GM12872 (cell line): ENCODE results near the gene ZFAND4.

Experiments
- CTCF ChIP-seq: IDR thresholded peaks from 3 replicates; pipeline ENCODE4 v1.5.1; 2011; ENCODE audit warnings: low read depth, mild to moderate bottlenecking, low read length, moderate library complexity; ENCODE audit not compliant: insufficient read depth

ZFAND4 gene

GRCh38 chr10:45653454-45653853 is 19.1 kb downstream of the ZFAND4 start:
- TF ChIP-seq CTCF = no peak

GRCh38 chr10:45652511-45652910 is 20.1 kb downstream of the ZFAND4 start:
- TF ChIP-seq CTCF = no peak

- TF ChIP-seq CTCF = no peak
Observed at GRCh38 chr10:45649296-45649695, 23.3 kb downstream of the ZFAND4 start.

- TF ChIP-seq CTCF = no peak
Observed at GRCh38 chr10:45647118-45647517, 25.5 kb downstream of the ZFAND4 start.

GRCh38 chr10:45646384-45647050 is 26.1 kb downstream of the ZFAND4 start:
- TF ChIP-seq CTCF = no peak

- no peak for TF ChIP-seq CTCF
Observed at GRCh38 chr10:45644527-45644926, 28.0 kb downstream of the ZFAND4 start.

GRCh38 chr10:45640941-45641340 is 31.6 kb downstream of the ZFAND4 start:
- no peak for TF ChIP-seq CTCF
